K562 (cell line): ENCODE data around the gene ALDH1A3. TPM values are rescaled to one million over a fixed set of nuclear protein-coding genes. Genes with fewer than 3 reads are reported as not detected.

Experiments used
- ATAC-seq: fragments of 200-7000 bp; cut with Tn5 transposase; 3 replicates; pipeline ENCODE4 v1.9.1; 2020; ENCODE audit warnings: moderate library complexity
- BruUV-seq: library from RNA; stranded (reverse); fragments of 400-500 nt; replicated peaks from 2 replicates; lab custom pipeline; 2021; lab: Mats Ljungman, UMichigan
- CTCF ChIA-PET: fragments of 300-600 bp; formaldehyde crosslinking; extraction: SDS; loops from one replicate; lab custom pipeline; 2021; ENCODE audit warnings: low intra/inter-chr PET ratio; lab: Yijun Ruan, JAX
- POLR2A ChIA-PET: fragments of 300-600, 350-650 bp; sonication (Branson Sonifier 250); formaldehyde crosslinking; extraction: SDS; loops from one replicate; lab custom pipeline; 2021; ENCODE audit warnings: antibody characterized with exemption, inconsistent platforms; lab: Yijun Ruan, JAX
- DNase-seq, 4 experiments: peaks; one replicate each; pipeline versions ENCODE4 v3.0.0 to v3.0.0-alpha.2; 2011 to 2018; ENCODE audit warnings: low spot score in 3 of 4, mixed read lengths in 3 of 4; ENCODE audit errors: extremely low read depth in 1 of 4
- FAIRE-seq: peaks from 2 replicates; lab custom pipeline; 2011; peaks lifted over from hg19 to GRCh38; lab: Jason Lieb, UNC
- H2AFZ ChIP-seq: 2 replicates; pipeline ENCODE4 v1.6.0; 2011; ENCODE audit warnings: low read depth, low read length, control low read depth, inconsistent platforms
- H3K27ac ChIP-seq: fragments of 200-600 bp; 3 replicates; pipeline ENCODE4 v1.8.0; 2011; ENCODE audit warnings: low read depth, mild to moderate bottlenecking, control low read depth, inconsistent platforms, low read length, moderate library complexity, mixed read lengths; ENCODE audit errors: extremely low read depth
- H3K27me3 ChIP-seq, 2 experiments: fragments of 300-600 bp in 1 of 2; 2 replicates in 1 of 2; 3 replicates in 1 of 2; pipeline versions ENCODE4 v1.6.0 to v1.8.0; 2011; ENCODE audit warnings: inconsistent platforms in 2 of 2, low read length in 2 of 2, mild to moderate bottlenecking in 1 of 2, mixed read lengths in 1 of 2, moderate library complexity in 1 of 2; ENCODE audit not compliant: control insufficient read depth in 2 of 2, insufficient read depth in 2 of 2
- H3K36me3 ChIP-seq: fragments of 300-600 bp; 3 replicates; pipeline ENCODE4 v1.8.0; 2011; ENCODE audit warnings: mild to moderate bottlenecking, low read length, inconsistent platforms; ENCODE audit not compliant: control insufficient read depth, insufficient read depth
- H3K4me1 ChIP-seq, 2 experiments: fragments of 200-600 bp in 1 of 2; replicated peaks in 1 of 2; 2 replicates in 1 of 2; 3 replicates in 1 of 2; pipeline versions ENCODE4 v1.5.1 to v1.8.0; 2011; ENCODE audit warnings: inconsistent platforms in 2 of 2, low read length in 2 of 2, mild to moderate bottlenecking in 1 of 2, mixed read lengths in 1 of 2, moderate library complexity in 1 of 2; ENCODE audit not compliant: control insufficient read depth in 2 of 2, insufficient read depth in 2 of 2
- H3K4me2 ChIP-seq: 2 replicates; pipeline ENCODE4 v1.6.1; 2011; ENCODE audit warnings: low read length, control low read depth, inconsistent platforms, mixed read lengths; ENCODE audit not compliant: insufficient read depth
- H3K4me3 ChIP-seq: fragments of 200-600 bp; sonication (generic), shearing (Covaris generic); 2 replicates; pipeline ENCODE4 v1.5.1; 2016; ENCODE audit warnings: control low read depth, inconsistent platforms
- H3K79me2 ChIP-seq: fragments of 200-600 bp; 3 replicates; pipeline ENCODE4 v1.8.0; 2011; ENCODE audit warnings: low read length, inconsistent platforms; ENCODE audit not compliant: control insufficient read depth, insufficient read depth
- H3K9ac ChIP-seq, 2 experiments: 2 replicates each; pipeline versions ENCODE4 v1.6.0 to v1.6.1; 2011; ENCODE audit warnings: low read depth in 2 of 2, low read length in 2 of 2, control low read depth in 1 of 2, inconsistent platforms in 1 of 2, mild to moderate bottlenecking in 1 of 2, mixed read lengths in 1 of 2; ENCODE audit not compliant: insufficient read depth in 1 of 2
- H3K9me1 ChIP-seq: one replicate; pipeline ENCODE4 v1.6.0; 2011; ENCODE audit warnings: inconsistent platforms, mild to moderate bottlenecking, low read length, moderate library complexity; ENCODE audit not compliant: control insufficient read depth, insufficient read depth
- H3K9me3 ChIP-seq: replicated peaks from 2 replicates; pipeline ENCODE4 v1.5.1; 2011; ENCODE audit warnings: low read depth, low read length, inconsistent platforms; ENCODE audit not compliant: control insufficient read depth, insufficient read depth
- H4K20me1 ChIP-seq: replicated peaks from 2 replicates; pipeline ENCODE4 v1.6.1; 2011; ENCODE audit warnings: low read length, inconsistent platforms, mixed read lengths; ENCODE audit not compliant: control insufficient read depth, insufficient read depth
- BCOR ChIP-seq: fragments of 450-650 bp; IDR thresholded peaks from 2 replicates; pipeline ENCODE4 v1.6.1; 2016
- CTCF ChIP-seq, 3 experiments: IDR thresholded peaks in 2 of 3; conservative IDR thresholded peaks in 1 of 3; 2 replicates each; pipeline ENCODE4 v1.5.1; 2011 to 2012; ENCODE audit warnings: low read length in 3 of 3, mild to moderate bottlenecking in 3 of 3, control low read depth in 2 of 3, improper control_type of control experiment in 1 of 3, inconsistent platforms in 1 of 3, low read depth in 1 of 3, mixed read lengths in 1 of 3, moderate library complexity in 1 of 3; ENCODE audit not compliant: insufficient read depth in 2 of 3
- TRIM28 ChIP-seq: fragments of 450-650 bp; IDR thresholded peaks from 2 replicates; pipeline ENCODE4 v1.6.1; 2017
- WGBS: fragments of 100-300 bp; shearing (Covaris generic); methylation state at CpG from one replicate; pipeline ENCODE4 v1.1.6; 2016; ENCODE audit warnings: low coverage, mixed read lengths; ENCODE audit not compliant: insufficient coverage; ENCODE audit errors: missing lambda C conversion rate; 5-methylcytosine and 5-hydroxymethylcytosine counted together
- in situ Hi-C: fragments of 300-500 bp; cut with MboI; formaldehyde crosslinking; loops from 4 replicates; pipeline ENCODE4 v1.15.0; 2018; ENCODE audit warnings: inconsistent platforms, mixed read lengths
- intact Hi-C: fragments of 100-400 bp; cut with micrococcal nuclease; formaldehyde crosslinking; loops from 2 replicates; pipeline ENCODE4 v1.14.2; 2022
- polyA plus RNA-seq, 8 experiments: library from polyadenylated mRNA; depleted of rRNA in 4 of 8; stranded (reverse) in 5 of 8; unstranded in 3 of 8; fragments of >200 nt; fragmentation: Nextera tagmentation in 2 of 8; fragmentation: Illumina TruSeq in 1 of 8; extraction: Ambion mirVana in 2 of 8; extraction: Trizol in 1 of 8; gene quantifications; 2 replicates each; pipeline versions ENCODE4 v1.2.1 to v1.2.3, GENCODE V29; 2011 to 2014; ENCODE audit warnings: inconsistent platforms in 1 of 8, missing spikeins in 1 of 8
- total RNA-seq, 7 experiments: library from RNA; depleted of rRNA in 6 of 7; stranded (reverse); fragments of >200 nt in 6 of 7; fragmentation: Illumina TruSeq in 2 of 7; extraction: Trizol in 2 of 7; gene quantifications; 2 replicates each; pipeline versions ENCODE4 v1.2.1 to v1.2.3, GENCODE V29; 2011 to 2021; ENCODE audit warnings: low replicate concordance in 1 of 7

Gene ALDH1A3
- total and polyA plus RNA-seq, 9 of the 15 experiments (the other 6 are each of a cell fraction or from before 2014, with no cell fraction given) = 0.38 TPM; not detected in 8

- in situ Hi-C loops = loop anchor here (25.0 kb wide), 1 partner anchor 347 kb away; the partner anchor contains the start of gene CHSY1
- Histone ChIP-seq H4K20me1 (peaks cover 4% of the 10 kb centered on the region; the same call in 1 of the 2 replicates), H3K4me2 (no peak overlapping the region), H3K36me3 (no peaks in the 10 kb centered on the region), H3K4me3 (no peak overlapping the region), H3K9ac (no peak overlapping the region), H3K4me1 (peaks cover 0 to 19% of the 10 kb centered on the region in 2 experiments; a peak in 2 of 5 replicates), H3K9me3 (no peaks in the 10 kb centered on the region), H2AFZ (no peak overlapping the region), H3K9me1 (no peaks in the 10 kb centered on the region), H3K27ac (no peak overlapping the region), H3K79me2 (no peaks in the 10 kb centered on the region), H3K27me3 (peaks cover 17 to 51% of the 10 kb centered on the region in 2 experiments)
- ChIA-PET POLR2A (no interaction called here), CTCF (no interaction called here)
- TF ChIP-seq TRIM28 (no peak), CTCF (IDR thresholded peaks at IDR 0.05 in 2 of 3, conservative IDR thresholded peaks at IDR 0.05 in 1 of 3; ENCODE audit: insufficient read depth in 2 of 3, low read depth in 1 of 3, low read length in 3 of 3) (peak; percentile 19 to 26 (median 24); a peak in 3 of 6 replicates), BCOR (no peak)
- 5% methylated on average over 6 of the region's 6 CpGs for WGBS
- ATAC-seq = peak; percentile 42; the same call in 2 of the 3 replicates
- intact Hi-C loops = loop anchor here (5.0 kb wide), 1 partner anchor 342 kb away; no protein-coding TSS in a partner anchor
- no peak for DNase-seq
- BruUV-seq = no TSS peak
- FAIRE-seq = no peak
These were observed 35.2 kb downstream of the ALDH1A3 start for GRCh38 chr15:100914876-100915275.
